Skeletal muscle cell (primary cell): Measurements from ENCODE around the gene NEAT1.
A peak's percentile ranks its signal among the peaks of the same experiment; 100 is the strongest.
"Not testable (repeated sequence)": the region's sequence is repeated elsewhere in the genome, so short reads cannot be mapped to it uniquely, and the experiment has no call there.

Experiments
- DNase-seq: peaks from one replicate; pipeline ENCODE4 v3.0.0-alpha.2; 2010; ENCODE audit warnings: low read depth
- H3K4me3 ChIP-seq: 2 replicates; pipeline ENCODE4 v1.5.1; 2011; ENCODE audit warnings: low read depth, mild to moderate bottlenecking, control low read depth, low read length, moderate library complexity

Gene NEAT1

GRCh38 chr11:65471447-65471891 is 48.9 kb downstream of the NEAT1 start:
- DNase-seq = no peak
- peak overlapping the region; percentile 16 for H3K4me3 ChIP-seq

DNA sequence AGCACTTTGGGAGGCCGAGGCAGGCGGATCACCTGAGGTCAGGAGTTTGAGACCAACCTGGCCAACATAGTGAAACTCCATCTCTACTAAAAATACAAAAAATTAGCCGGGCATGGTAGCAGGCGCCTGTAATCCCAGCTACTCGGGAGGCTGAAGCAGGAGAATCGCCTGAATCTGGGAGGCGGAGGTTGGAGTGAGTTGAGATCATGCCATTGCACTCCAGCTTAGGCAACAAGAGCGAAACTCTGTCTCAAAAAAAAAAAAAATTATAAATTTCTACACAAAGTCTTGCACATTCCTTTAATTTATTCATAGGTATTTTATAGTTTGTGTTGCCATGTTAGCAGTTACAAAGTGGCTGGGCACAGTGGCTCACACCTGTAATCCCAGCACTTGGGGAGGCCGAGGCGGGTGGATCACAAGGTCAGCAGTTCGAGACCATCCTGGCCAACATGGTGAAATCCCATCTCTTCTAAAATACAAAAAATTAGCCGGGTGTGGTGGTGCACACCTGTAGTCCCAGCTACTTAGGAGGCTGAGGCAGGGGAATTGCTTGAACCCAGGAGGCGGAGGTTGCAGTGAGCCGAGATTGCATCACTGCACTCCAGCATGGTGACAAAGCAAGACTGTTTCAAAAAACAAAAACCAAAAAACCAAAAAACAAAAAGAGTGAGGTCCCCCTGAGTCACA is 50.1 kb downstream of the NEAT1 start:
- DNase-seq, H3K4me3 ChIP-seq: not testable (repeated sequence)

DNA sequence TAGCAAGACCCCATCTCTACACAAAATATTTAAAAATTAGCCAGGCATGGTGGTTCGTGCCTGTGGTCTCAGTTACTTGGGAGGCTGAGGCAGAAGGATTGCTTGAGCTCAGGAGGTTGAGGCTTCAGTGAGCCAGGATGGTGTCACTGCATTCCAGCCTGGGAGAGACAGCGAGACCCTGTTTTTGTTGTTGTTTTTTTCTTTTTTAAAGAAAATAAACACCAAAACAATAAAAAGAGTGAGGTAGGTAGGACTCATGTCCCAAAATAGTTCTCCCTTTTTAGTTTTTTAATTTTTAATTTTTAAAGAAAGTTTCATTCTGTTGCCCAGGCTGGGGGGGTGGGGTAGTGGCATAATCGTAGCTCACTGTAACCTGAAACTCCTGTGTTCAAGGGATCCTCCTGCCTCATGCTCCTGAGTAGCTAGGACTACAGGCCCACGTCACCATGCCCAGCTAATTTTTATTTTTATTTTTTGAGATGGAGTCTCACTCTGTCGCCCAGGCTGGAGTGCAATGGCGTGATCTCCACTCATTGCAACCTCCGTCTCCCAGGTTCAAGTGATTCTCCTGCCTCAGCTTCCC is 50.8 kb downstream of the NEAT1 start:
- DNase-seq = no peak
- H3K4me3 ChIP-seq = no peak overlapping the region

DNA sequence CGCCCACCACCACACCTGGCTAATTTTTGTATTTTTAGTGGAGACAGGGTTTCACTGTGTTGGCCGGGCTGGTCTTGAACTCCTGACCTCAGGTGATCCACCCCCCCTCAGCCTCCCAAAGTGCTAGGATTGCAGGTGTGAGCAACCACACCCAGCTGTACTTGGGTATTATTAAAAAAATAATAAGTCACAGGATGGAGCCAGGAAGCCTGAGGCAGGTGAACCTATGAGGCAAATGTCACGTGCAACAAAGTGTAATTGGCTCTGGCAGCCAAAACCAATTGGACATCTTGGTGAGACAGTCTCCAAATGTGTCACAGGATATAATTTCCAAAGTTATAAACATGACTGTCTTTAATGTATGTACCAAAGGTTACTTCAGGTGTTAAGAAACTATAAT is 52.3 kb downstream of the NEAT1 start:
- no peak for DNase-seq

GRCh38 chr11:65476632-65477148 is 54.1 kb downstream of the NEAT1 start:
- no peak for DNase-seq

More for the DNA sequence above, 52.3 kb downstream of the NEAT1 start:
- H3K4me3 ChIP-seq = no peak overlapping the region

DNA sequence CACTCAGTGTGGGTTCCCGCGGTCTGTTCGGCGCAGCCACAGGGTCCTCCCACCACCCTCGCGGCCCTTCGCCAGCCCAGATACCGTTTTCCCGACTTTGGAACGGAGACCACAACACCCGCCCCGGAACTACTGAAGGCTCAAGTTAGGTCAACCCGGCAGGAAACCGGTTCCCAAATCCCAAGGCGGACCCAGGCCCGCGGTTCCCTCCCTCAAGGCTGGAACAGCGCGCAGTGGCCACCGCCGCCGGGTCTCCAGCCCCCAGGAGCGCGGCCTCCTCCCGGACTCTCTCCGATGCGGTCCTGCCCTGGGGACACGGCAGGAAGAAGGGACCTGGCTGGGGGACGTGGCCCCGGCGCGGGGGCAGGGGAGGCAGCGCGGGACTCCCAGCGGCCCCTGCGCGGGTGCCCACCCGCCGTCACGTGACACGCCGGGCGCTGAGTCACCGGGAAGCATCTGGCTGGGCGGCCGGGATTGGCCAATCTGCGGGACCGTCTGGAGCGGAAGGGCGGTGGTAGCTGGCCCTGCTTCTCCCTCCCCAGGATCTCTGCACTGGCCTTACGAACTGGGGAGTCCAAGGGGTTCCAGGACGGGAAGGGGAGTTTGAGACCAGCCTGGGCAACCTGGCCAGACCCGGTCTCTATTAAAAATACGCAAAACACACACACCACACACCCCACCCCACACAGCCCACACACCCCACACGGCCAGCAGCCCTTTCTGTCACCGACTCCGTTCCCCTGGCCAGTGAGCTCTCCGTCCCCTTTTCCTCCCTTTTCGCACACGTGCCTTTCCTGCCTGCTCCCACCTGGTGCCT is 54.8 kb downstream of the NEAT1 start:
- DNase-seq = peak; percentile 82
- peak overlapping the region; percentile 71 for H3K4me3 ChIP-seq

More at GRCh38 chr11:65476632-65477148, 54.1 kb downstream of the NEAT1 start:
- H3K4me3 ChIP-seq = peak overlapping the region; percentile 71

- DNase-seq = no peak
- peak overlapping the region; percentile 28 for H3K4me3 ChIP-seq
These were observed 56.0 kb downstream of the NEAT1 start for GRCh38 chr11:65478388-65479183.

DNA sequence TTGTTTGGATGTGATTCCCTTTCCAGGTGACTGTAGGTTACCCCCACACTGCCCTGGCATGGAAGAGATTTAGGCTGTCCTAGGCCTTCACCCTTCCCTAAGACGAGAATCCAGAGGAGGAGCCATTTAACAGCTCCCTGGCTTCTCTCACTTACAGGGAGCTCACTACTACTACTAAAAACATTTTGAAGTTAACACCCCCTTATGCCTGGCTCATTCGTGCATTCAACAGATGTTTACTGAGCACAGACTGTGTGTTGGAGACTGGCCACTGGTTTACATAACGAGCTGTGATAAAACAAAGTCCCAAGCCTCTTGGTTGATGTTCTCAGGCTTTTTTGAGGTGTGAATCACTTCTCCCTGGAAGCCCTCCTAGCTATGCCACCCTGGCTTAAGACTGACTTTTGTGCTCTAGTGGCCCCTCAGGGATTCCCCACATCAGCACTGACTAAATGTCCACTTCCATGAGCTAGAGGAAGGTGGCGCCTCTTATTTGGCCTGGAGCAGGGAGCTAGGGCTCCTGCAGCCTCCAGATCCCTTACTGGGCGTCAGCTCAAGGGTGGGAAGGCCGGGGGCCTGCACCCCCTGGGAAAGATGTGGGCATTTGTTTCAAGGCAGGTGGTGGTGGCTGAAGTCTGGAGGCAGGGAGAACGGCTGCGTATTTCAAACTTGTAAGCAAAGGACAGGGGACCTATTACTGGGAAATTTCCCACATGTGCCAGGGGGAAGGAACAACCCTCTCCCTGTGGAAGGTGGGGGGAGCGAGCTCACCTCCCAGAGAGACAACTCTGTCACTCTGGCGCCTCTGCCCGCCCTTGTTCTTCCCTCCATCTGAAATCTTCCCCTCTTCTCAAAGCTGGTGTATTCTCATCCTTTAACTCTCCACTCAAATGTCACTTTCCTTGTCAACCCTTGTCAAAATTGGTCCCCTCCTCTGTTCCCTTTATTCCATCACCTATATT is 56.9 kb downstream of the NEAT1 start:
- H3K4me3 ChIP-seq = peak overlapping the region; percentile 28
- peak; percentile 81 for DNase-seq

- DNase-seq = no peak
These were observed 59.8 kb downstream of the NEAT1 start for GRCh38 chr11:65482306-65482850.

DNA sequence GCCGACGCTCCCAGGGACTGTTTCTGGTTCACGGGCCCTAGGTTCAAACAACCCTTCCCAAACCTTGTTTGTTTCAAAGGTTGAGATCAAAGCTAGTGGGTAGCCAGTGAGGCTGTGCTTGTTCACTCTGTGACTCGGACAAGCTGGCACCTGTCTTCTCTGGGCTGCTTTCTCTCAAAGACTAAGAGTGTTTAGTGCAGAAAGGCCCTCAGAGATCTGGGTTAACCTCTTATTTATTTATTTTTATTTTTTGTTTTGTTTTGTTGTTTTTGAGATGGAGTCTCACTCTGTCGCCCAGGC is 63.3 kb downstream of the NEAT1 start:
- no peak for DNase-seq
- no peak overlapping the region for H3K4me3 ChIP-seq

More at GRCh38 chr11:65482306-65482850, 59.8 kb downstream of the NEAT1 start:
- H3K4me3 ChIP-seq = no peak overlapping the region

- H3K4me3 ChIP-seq = no peak overlapping the region
- no peak for DNase-seq
These were observed 64.2 kb downstream of the NEAT1 start for GRCh38 chr11:65486570-65487466.

- H3K4me3 ChIP-seq = peak overlapping the region; percentile 24
- peak; percentile 100 for DNase-seq
These were observed 65.1 kb downstream of the NEAT1 start for GRCh38 chr11:65487467-65488272.

DNA sequence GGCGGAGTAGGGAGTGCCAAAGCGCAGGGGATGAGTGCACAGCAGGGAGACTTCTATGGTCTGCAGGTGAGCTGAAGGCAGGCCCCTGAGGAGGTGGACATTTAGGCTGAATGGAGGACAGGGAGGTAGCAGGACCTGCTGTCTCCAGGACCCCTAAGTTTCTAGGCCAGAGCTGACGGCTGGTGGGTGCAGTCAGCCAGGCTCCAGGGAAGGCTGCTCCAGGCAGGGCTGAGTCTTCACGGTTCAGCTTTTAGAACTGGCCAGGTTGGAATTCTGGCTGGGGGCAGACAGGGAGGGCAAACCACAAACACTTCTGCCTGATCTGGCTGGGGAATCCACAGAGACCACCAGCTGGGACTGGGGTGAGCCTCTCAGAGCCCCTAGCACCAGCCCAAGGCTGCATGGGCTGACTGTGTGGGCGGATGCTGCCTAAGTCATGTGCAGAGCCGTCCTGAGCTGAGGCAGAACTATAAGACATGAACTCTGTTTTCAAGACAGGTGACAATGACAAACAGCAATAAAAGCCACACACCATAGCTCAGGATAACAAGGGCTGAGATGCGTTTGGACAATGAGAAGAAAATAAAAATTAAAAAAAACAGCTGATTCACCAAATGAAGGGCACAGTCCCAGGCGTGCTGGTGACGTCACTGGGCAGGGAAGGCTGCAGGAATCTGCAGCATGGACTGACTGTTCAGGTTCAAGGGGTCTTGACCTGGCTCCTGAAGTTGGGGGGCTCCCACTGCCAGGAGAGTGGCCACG is 65.9 kb downstream of the NEAT1 start:
- peak overlapping the region; percentile 24 for H3K4me3 ChIP-seq
- DNase-seq = no peak

DNA sequence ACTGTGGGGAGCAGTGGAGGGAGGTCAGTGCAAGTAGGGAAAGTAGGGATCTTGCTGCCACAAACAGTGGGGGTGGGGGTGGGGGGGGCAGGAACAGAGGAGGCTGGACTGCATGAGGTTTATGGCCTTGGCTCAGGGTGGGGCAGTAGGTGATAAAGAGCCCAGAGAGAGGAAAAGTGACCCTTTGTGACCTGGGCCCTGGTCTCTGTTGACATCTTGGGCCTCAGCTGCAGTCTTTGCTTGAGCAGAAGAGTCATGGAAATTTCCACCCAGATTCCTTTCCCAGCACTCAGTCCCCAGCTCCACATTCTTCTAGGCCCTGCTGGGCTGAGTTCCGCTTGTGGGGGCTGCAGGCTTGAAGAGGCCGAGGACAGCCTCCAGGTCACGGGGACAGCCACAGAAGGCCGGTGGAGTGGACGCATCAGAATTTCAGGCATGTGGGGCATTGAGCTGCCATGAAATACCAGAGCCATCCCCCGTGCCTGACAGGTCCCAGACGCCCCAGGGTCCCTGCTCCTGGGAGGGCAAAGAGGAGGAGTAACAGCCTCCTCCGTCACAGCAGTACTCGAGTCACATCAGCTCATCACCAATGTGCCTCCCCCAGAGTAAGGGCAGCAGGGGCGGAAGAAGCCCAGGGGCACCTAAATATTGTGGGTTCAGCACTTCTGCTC is 66.6 kb downstream of the NEAT1 start:
- no peak for DNase-seq
- no peak overlapping the region for H3K4me3 ChIP-seq

- DNase-seq = no peak
- H3K4me3 ChIP-seq = no peak overlapping the region
These were observed 67.2 kb downstream of the NEAT1 start for GRCh38 chr11:65489706-65490320.
